ENCODE results near the gene TAAR9. TPM values are rescaled to one million over a fixed set of nuclear protein-coding genes. Genes with fewer than 3 reads are reported as not detected.

Gene TAAR9
- total RNA-seq, 4 donors from 2014 or later = not detected

DNA sequence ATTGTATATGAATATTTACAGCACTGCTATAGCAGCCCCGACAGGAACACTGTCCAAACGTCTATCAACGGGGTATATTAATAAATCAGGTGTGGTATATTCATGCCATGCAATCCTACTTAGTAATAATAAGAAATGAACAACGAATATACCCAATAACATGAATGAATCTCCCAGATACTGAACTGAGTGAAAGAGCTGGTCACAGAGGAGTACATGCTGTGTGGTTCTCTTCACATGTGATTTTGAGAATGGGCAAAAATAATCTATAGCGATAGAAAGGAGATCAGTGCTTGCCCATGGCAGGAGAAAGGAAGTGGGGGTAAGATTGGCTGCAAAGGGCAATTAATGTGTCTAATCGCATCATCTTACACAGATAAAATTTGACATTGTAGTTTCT, 28.3 kb downstream of the TAAR9 start:
- peaks cover 0 to 10% (median 0%) of the 10 kb centered on the region in 4 donors for H3K27me3 ChIP-seq
- no peaks in the 10 kb centered on the region for H3K4me1 ChIP-seq
- WGBS = 81% methylated on average over 6 of the region's 6 CpGs
- H3K36me3 ChIP-seq = no peaks in the 10 kb centered on the region
- H3K4me3 ChIP-seq = no peak overlapping the region
- no peak for DNase-seq (ENCODE audit: extremely low spot score)
- no peaks in the 10 kb centered on the region for H3K9me3 ChIP-seq
- intact Hi-C loops (cut with DNase I) = no loop called here
- no peak for TF ChIP-seq EP300 (IDR thresholded peaks at IDR 0.05)
- no peak for TF ChIP-seq POLR2A (IDR thresholded peaks at IDR 0.05; ENCODE audit: low read depth)
- TF ChIP-seq POLR2AphosphoS5 (IDR thresholded peaks at IDR 0.05) = no peak
- TF ChIP-seq, protein P1, sequence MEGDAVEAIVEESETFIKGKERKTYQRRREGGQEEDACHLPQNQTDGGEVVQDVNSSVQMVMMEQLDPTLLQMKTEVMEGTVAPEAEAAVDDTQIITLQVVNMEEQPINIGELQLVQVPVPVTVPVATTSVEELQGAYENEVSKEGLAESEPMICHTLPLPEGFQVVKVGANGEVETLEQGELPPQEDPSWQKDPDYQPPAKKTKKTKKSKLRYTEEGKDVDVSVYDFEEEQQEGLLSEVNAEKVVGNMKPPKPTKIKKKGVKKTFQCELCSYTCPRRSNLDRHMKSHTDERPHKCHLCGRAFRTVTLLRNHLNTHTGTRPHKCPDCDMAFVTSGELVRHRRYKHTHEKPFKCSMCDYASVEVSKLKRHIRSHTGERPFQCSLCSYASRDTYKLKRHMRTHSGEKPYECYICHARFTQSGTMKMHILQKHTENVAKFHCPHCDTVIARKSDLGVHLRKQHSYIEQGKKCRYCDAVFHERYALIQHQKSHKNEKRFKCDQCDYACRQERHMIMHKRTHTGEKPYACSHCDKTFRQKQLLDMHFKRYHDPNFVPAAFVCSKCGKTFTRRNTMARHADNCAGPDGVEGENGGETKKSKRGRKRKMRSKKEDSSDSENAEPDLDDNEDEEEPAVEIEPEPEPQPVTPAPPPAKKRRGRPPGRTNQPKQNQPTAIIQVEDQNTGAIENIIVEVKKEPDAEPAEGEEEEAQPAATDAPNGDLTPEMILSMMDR (IDR thresholded peaks at IDR 0.05) = no peak
- no peak overlapping the region for H3K27ac ChIP-seq (replicated peaks in 1 of 4)

DNA sequence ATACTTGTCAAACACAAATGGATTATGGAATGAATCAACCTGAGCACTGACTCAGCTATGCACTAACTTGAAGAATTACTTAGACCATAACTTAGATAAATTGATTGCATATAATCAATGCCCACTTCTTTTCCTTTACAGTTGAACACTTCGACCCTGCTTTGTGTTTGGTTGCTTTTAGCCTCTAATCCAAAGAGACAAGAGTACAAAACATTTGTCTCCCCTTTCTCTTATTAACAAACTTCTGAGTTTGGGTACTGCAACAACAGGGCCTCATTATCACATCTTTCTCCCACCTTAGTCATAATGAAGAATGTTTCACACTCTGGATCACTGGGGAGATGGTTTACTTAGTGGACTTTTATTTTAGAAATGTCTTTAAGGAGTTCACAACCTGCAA, 29.5 kb downstream of the TAAR9 start:
- WGBS = 54% methylated on average over 1 of the region's 1 CpG
- no peak for TF ChIP-seq EP300 (IDR thresholded peaks at IDR 0.05)
- no peak for TF ChIP-seq POLR2A (IDR thresholded peaks at IDR 0.05; ENCODE audit: low read depth)
- TF ChIP-seq, protein P1 (IDR thresholded peaks at IDR 0.05) = no peak
- TF ChIP-seq POLR2AphosphoS5 (IDR thresholded peaks at IDR 0.05) = no peak
- no peaks in the 10 kb centered on the region for H3K4me1 ChIP-seq

DNA sequence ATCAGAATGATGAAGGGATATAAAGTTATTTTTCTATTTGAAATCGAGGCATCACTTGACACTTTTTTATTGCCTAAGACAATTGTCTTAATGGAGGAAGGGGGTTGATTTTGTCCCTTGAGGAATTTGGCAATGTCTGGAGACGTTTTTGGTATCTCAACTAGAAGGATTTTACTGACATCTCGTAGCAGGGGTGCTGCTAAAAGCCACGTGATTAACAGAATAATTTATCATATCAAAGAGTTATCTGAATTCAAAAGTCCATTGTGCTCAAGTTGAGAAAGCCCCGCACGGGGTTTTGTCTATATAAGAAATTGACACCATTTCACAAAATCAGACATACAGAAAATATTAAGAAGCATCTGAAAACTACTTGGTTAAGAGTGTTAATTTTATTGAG, 30.5 kb downstream of the TAAR9 start:
- Histone ChIP-seq H3K36me3 (no peaks in the 10 kb centered on the region), H3K27ac (replicated peaks in 1 of 4) (no peak overlapping the region), H3K4me3 (no peak overlapping the region), H3K4me1 (no peaks in the 10 kb centered on the region), H3K27me3 (peaks cover 0 to 13% (median 0%) of the 10 kb centered on the region in 4 donors), H3K9me3 (no peaks in the 10 kb centered on the region)
- WGBS = 57% methylated on average over 6 of the region's 6 CpGs
- TF ChIP-seq EP300 (IDR thresholded peaks at IDR 0.05) (no peak), POLR2A (IDR thresholded peaks at IDR 0.05; ENCODE audit: low read depth) (no peak), POLR2AphosphoS5 (IDR thresholded peaks at IDR 0.05) (no peak)
- TF ChIP-seq, protein P1 (IDR thresholded peaks at IDR 0.05) = no peak
- no peak for DNase-seq (ENCODE audit: extremely low spot score)
- intact Hi-C loops (cut with DNase I) = no loop called here

More for the DNA sequence above, 29.5 kb downstream of the TAAR9 start:
- no peaks in the 10 kb centered on the region for H3K9me3 ChIP-seq
- intact Hi-C loops (cut with DNase I) = no loop called here
- no peak overlapping the region for H3K4me3 ChIP-seq
- H3K27me3 ChIP-seq = peaks cover 0 to 13% (median 0%) of the 10 kb centered on the region in 4 donors
- no peak overlapping the region for H3K27ac ChIP-seq (replicated peaks in 1 of 4)
- no peak for DNase-seq (ENCODE audit: extremely low spot score)
- H3K36me3 ChIP-seq = no peaks in the 10 kb centered on the region

DNA sequence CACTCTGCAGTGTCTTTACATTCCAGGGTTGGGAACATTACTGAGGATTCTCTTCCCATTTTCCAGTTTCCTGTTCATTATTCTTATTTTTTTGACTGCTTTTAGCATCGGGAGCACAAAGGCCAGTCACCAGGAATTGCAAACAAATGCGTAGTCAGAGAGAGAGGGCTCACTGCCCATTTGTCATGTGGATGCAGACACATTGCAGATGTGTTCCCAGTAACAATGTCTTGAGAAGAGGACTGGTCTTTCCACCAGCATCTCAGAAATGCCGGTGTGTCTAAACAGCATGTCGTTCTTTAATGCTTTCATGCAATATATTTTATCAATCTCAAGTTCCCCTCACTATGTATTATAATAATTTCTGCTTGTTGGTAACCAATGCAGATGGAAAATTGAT, 31.1 kb downstream of the TAAR9 start:
- Histone ChIP-seq H3K4me3 (no peak overlapping the region), H3K27ac (replicated peaks in 1 of 4) (no peak overlapping the region), H3K4me1 (no peaks in the 10 kb centered on the region), H3K27me3 (peaks cover 0 to 13% (median 0%) of the 10 kb centered on the region in 4 donors), H3K9me3 (no peaks in the 10 kb centered on the region), H3K36me3 (no peaks in the 10 kb centered on the region)
- DNase-seq (ENCODE audit: extremely low spot score) = no peak
- no peak for TF ChIP-seq POLR2AphosphoS5 (IDR thresholded peaks at IDR 0.05)
- TF ChIP-seq POLR2A (IDR thresholded peaks at IDR 0.05; ENCODE audit: low read depth) = no peak
- TF ChIP-seq, protein P1 (IDR thresholded peaks at IDR 0.05) = no peak
- no peak for TF ChIP-seq EP300 (IDR thresholded peaks at IDR 0.05)
- intact Hi-C loops (cut with DNase I) = no loop called here
- 38% methylated on average over 4 of the region's 4 CpGs for WGBS

DNA sequence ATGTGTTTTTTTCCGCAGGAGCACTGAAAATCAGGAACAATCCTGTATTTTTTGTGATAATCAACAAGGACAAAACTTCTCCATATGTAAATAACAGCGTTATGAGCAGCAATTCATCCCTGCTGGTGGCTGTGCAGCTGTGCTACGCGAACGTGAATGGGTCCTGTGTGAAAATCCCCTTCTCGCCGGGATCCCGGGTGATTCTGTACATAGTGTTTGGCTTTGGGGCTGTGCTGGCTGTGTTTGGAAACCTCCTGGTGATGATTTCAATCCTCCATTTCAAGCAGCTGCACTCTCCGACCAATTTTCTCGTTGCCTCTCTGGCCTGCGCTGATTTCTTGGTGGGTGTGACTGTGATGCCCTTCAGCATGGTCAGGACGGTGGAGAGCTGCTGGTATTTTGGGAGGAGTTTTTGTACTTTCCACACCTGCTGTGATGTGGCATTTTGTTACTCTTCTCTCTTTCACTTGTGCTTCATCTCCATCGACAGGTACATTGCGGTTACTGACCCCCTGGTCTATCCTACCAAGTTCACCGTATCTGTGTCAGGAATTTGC, 32.2 kb downstream of the TAAR9 start, which contains the start of gene TAAR6:
TSS of gene TAAR6 (plus strand) at position 102 of the 557 bp plus-strand sequence. CDS start at position 102, 0 bp downstream.
- H3K4me1 ChIP-seq = no peaks in the 10 kb centered on the region
- 79% methylated on average over 15 of the region's 15 CpGs for WGBS
- H3K27ac ChIP-seq (replicated peaks in 1 of 4) = no peak within 1 kb of the TSS
- TF ChIP-seq, protein P1 (IDR thresholded peaks at IDR 0.05) = no peak
- TF ChIP-seq EP300 (IDR thresholded peaks at IDR 0.05) = no peak
- TF ChIP-seq POLR2A (IDR thresholded peaks at IDR 0.05; ENCODE audit: low read depth) = no peak
- TF ChIP-seq POLR2AphosphoS5 (IDR thresholded peaks at IDR 0.05) = no peak
- intact Hi-C loops (cut with DNase I) = no loop called here
- H3K9me3 ChIP-seq = no peaks in the 10 kb centered on the region
- peaks cover 0 to 13% (median 0%) of the 10 kb centered on the region in 4 donors for H3K27me3 ChIP-seq
- H3K36me3 ChIP-seq = no peaks in the 10 kb centered on the region
- no peak within 1 kb of the TSS for H3K4me3 ChIP-seq
- DNase-seq (ENCODE audit: extremely low spot score) = no peak

Measured in esophagus muscularis mucosa (tissue), 4 donors.